ENCODE data around the gene HCRTR1.

- TF ChIP-seq CTCF (IDR thresholded peaks at IDR 0.05) = no peak
- no peak for TF ChIP-seq POLR2A (IDR thresholded peaks at IDR 0.05)
These were observed 40.6 kb upstream of the HCRTR1 start for GRCh38 chr1:31576743-31577455.
